Ovary (tissue), 9 donors: Measurements from ENCODE around the gene REPS2. TPM values are rescaled to one million over a fixed set of nuclear protein-coding genes. Genes with fewer than 3 reads are reported as not detected.

Experiments used
- DNase-seq, 5 donors: peaks; one replicate each; pipeline ENCODE4 v3.0.0-alpha.2; 2019 to 2020
- H3K27ac ChIP-seq, 2 donors: fragments of 200-600 bp; one replicate each; pipeline versions ENCODE4 v1.5.1 to v1.8.0; 2019 to 2022
- H3K27me3 ChIP-seq: fragments of 200-600 bp; one replicate; pipeline ENCODE4 v1.8.0; 2022
- H3K36me3 ChIP-seq: fragments of 200-600 bp; sonication (generic); one replicate; pipeline ENCODE4 v1.5.1; 2019
- H3K4me1 ChIP-seq: one replicate; pipeline ENCODE4 v1.8.1; 2013; ENCODE audit warnings: mild to moderate bottlenecking, moderate library complexity; ENCODE audit not compliant: insufficient read depth
- H3K4me3 ChIP-seq: fragments of 200-600 bp; sonication (generic); one replicate; pipeline ENCODE4 v1.5.1; 2017
- H3K9me3 ChIP-seq, 2 donors: fragments of 200-600 bp in 1 of 2; sonication (generic) in 1 of 2; one replicate each; pipeline versions ENCODE4 v1.5.1 to v1.8.1; 2013 to 2019; ENCODE audit warnings: mild to moderate bottlenecking in 1 of 2, moderate library complexity in 1 of 2
- CTCF ChIP-seq, 3 donors: fragments of 450-650 bp in 2 of 3; fragments of 200-600 bp in 1 of 3; IDR thresholded peaks; one replicate each; pipeline versions ENCODE4 v1.5.1 to v1.8.0; 2016 to 2022; ENCODE audit warnings: antibody characterized with exemption in 3 of 3, mild to moderate bottlenecking in 1 of 3
- EP300 ChIP-seq: sonication (generic); formaldehyde crosslinking; IDR thresholded peaks from one replicate; pipeline ENCODE4 v1.6.1; 2017; ENCODE audit warnings: antibody characterized with exemption
- POLR2A ChIP-seq: fragments of 450-650 bp; IDR thresholded peaks from one replicate; pipeline ENCODE4 v1.6.1; 2017; ENCODE audit warnings: antibody characterized with exemption, mild to moderate bottlenecking, moderate library complexity
- whole genome bisulfite sequencing, 3 donors: extraction: QIAGEN DNeasy Blood & Tissue Kit in 1 of 3; methylation state at CpG; one replicate each; pipeline versions ENCODE4 v1.1.5 to v1.1.7; 2013 to 2017; 5-methylcytosine and 5-hydroxymethylcytosine counted together
- intact Hi-C, 4 donors: fragments of 100-400 bp; cut with DNase I; formaldehyde crosslinking; loops; one replicate each; pipeline versions ENCODE4 v1.11.0 to v1.15.1; 2022 to 2023
- polyA plus RNA-seq, 2 donors: library from polyadenylated mRNA; stranded (reverse); fragments of 200-250 nt in 1 of 2; fragments of 350-450 nt in 1 of 2; fragmentation: Illumina TruSeq in 1 of 2; extraction: RNeasy Lipid Tissue Mini Kit (QIAGEN cat#74804) in 1 of 2; gene quantifications; one replicate each; pipeline ENCODE4 v1.2.3, GENCODE V29; 2013 to 2014
- total RNA-seq, 7 donors: library from RNA; depleted of rRNA in 2 of 7; stranded (reverse); fragments of >200 nt in 2 of 7; fragmentation: NEBNext Ultra II Directional in 3 of 7; extraction: Animal tissue kit (Norgen Biotek cat#: 25700) in 3 of 7; gene quantifications; one replicate each; pipeline versions ENCODE4 v1.1.0 to v1.2.4, GENCODE V29; 2016 to 2023
- donor health status: DM: no; HTN: no; CAD: no; lungs with moderate emphysema.
- donor health status: DM: no; HTN: no; CAD: no.
- donor health status: Bipolar disorder and iron deficiency.
- donor health status: DM: yes; HTN: yes; CAD: no.
- donor health status: DM: no; HTN: no; CAD: no.
- donor health status: DM: yes; HTN: yes; CAD: no.

Gene REPS2
- total and polyA plus RNA-seq, 9 donors, result 2.1 to 25.8 (median 15.2) TPM

GRCh38 chrX:17086317-17086716 lies 139.9 kb downstream of the REPS2 start:
- H3K4me1 ChIP-seq, result no peaks in the 10 kb centered on the region
- TF ChIP-seq POLR2A (no peak), CTCF (IDR thresholded peaks at IDR 0.05) (no peak), EP300 (no peak)
- intact Hi-C loops, result no loop called here
- 72 to 85% (median 77%) methylated on average over 4 of the region's 4 CpGs for WGBS, 3 donors
- no peaks in the 10 kb centered on the region for H3K27me3 ChIP-seq
- no peak overlapping the region for H3K4me3 ChIP-seq
- H3K9me3 ChIP-seq, result no peaks in the 10 kb centered on the region
- no peak for DNase-seq
- no peak overlapping the region for H3K27ac ChIP-seq
- no peaks in the 10 kb centered on the region for H3K36me3 ChIP-seq

GRCh38 chrX:17095161-17095560 lies 148.7 kb downstream of the REPS2 start:
- Histone ChIP-seq H3K27me3 (no peaks in the 10 kb centered on the region), H3K27ac (no peak overlapping the region), H3K4me3 (no peak overlapping the region), H3K9me3 (no peaks in the 10 kb centered on the region), H3K4me1 (no peaks in the 10 kb centered on the region), H3K36me3 (no peaks in the 10 kb centered on the region)
- intact Hi-C loops, result no loop called here
- TF ChIP-seq CTCF (IDR thresholded peaks at IDR 0.05) (no peak), POLR2A (no peak), EP300 (no peak)
- DNase-seq, result no peak

GRCh38 chrX:17098516-17099247 lies 152.2 kb downstream of the REPS2 start:
- intact Hi-C loops, result no loop called here
- DNase-seq, result no peak
- no peaks in the 10 kb centered on the region for H3K27me3 ChIP-seq
- no peaks in the 10 kb centered on the region for H3K9me3 ChIP-seq
- TF ChIP-seq POLR2A (no peak), EP300 (no peak), CTCF (IDR thresholded peaks at IDR 0.05) (no peak)
- no peak overlapping the region for H3K27ac ChIP-seq
- H3K4me1 ChIP-seq, result no peaks in the 10 kb centered on the region
- H3K4me3 ChIP-seq, result no peak overlapping the region
- WGBS, 3 donors, result 60 to 62% (median 61%) methylated on average over 1 of the region's 1 CpG
- H3K36me3 ChIP-seq, result no peaks in the 10 kb centered on the region

GRCh38 chrX:17104433-17104832 lies 158.0 kb downstream of the REPS2 start:
- H3K4me3 ChIP-seq, result no peak overlapping the region
- H3K27ac ChIP-seq, result no peak overlapping the region
- H3K4me1 ChIP-seq, result no peaks in the 10 kb centered on the region
- intact Hi-C loops, result no loop called here
- WGBS, 3 donors, result 62 to 67% (median 65%) methylated on average over 4 of the region's 4 CpGs
- no peaks in the 10 kb centered on the region for H3K27me3 ChIP-seq
- no peak for DNase-seq
- no peaks in the 10 kb centered on the region for H3K36me3 ChIP-seq
- TF ChIP-seq CTCF (IDR thresholded peaks at IDR 0.05) (no peak), EP300 (no peak), POLR2A (no peak)
- no peaks in the 10 kb centered on the region for H3K9me3 ChIP-seq
